Nephron (organoid): Measurements from ENCODE around the gene WNK2.

Experiments used
- H3K27ac Mint-ChIP-seq, 3 experiments: 2 replicates each; pipeline ENCODE4 v1.8.0; 2020; ENCODE audit warnings: mixed read lengths in 3 of 3, mild to moderate bottlenecking in 2 of 3, moderate library complexity in 1 of 3
- H3K27me3 Mint-ChIP-seq: 2 replicates; pipeline ENCODE4 v1.8.0; 2021; ENCODE audit warnings: low read depth, mild to moderate bottlenecking, moderate library complexity, mixed read lengths
- H3K36me3 Mint-ChIP-seq: 2 replicates; pipeline ENCODE4 v1.8.0; 2020; ENCODE audit warnings: low read depth, mixed read lengths
- H3K4me1 Mint-ChIP-seq: 2 replicates; pipeline ENCODE4 v1.8.0; 2020; ENCODE audit warnings: mixed read lengths
- H3K4me3 Mint-ChIP-seq, 3 experiments: 2 replicates each; pipeline ENCODE4 v1.8.0; 2020; ENCODE audit warnings: mild to moderate bottlenecking in 3 of 3, mixed read lengths in 3 of 3, moderate library complexity in 2 of 3
- H3K9me3 Mint-ChIP-seq: 2 replicates; pipeline ENCODE4 v1.8.0; 2020; ENCODE audit warnings: mixed read lengths
- CTCF ChIP-seq, 3 experiments: fragments of 200-600 bp; sonication (generic); IDR thresholded peaks; one replicate each; pipeline ENCODE4 v1.5.0; 2021; ENCODE audit warnings: antibody characterized with exemption in 3 of 3; ENCODE audit not compliant: unreplicated experiment in 3 of 3

Gene WNK2

GRCh38 chr9:93218671-93219420 lies 34.9 kb downstream of the WNK2 start:
- H3K27me3 Mint-ChIP-seq, result no peaks in the 10 kb centered on the region
- no peak overlapping the region for H3K4me3 Mint-ChIP-seq
- H3K4me1 Mint-ChIP-seq, result peaks cover 16% of the 10 kb centered on the region
- H3K27ac Mint-ChIP-seq, result no peak overlapping the region
- no peak for TF ChIP-seq CTCF (IDR thresholded peaks at IDR 0.05; ENCODE audit: unreplicated experiment in 3 of 3)
- peaks cover 13% of the 10 kb centered on the region for H3K9me3 Mint-ChIP-seq
- peaks cover 8% of the 10 kb centered on the region for H3K36me3 Mint-ChIP-seq

GRCh38 chr9:93219692-93220091 lies 35.8 kb downstream of the WNK2 start:
- no peak overlapping the region for H3K4me3 Mint-ChIP-seq
- no peaks in the 10 kb centered on the region for H3K27me3 Mint-ChIP-seq
- peaks cover 20% of the 10 kb centered on the region for H3K4me1 Mint-ChIP-seq

GRCh38 chr9:93220627-93221026 lies 36.7 kb downstream of the WNK2 start:
- no peak overlapping the region for H3K4me3 Mint-ChIP-seq
- H3K27me3 Mint-ChIP-seq, result no peaks in the 10 kb centered on the region
- H3K9me3 Mint-ChIP-seq, result peaks cover 5% of the 10 kb centered on the region
- H3K36me3 Mint-ChIP-seq, result peaks cover 3% of the 10 kb centered on the region
- H3K27ac Mint-ChIP-seq, result no peak overlapping the region
- peaks cover 25% of the 10 kb centered on the region for H3K4me1 Mint-ChIP-seq
- no peak for TF ChIP-seq CTCF (IDR thresholded peaks at IDR 0.05; ENCODE audit: unreplicated experiment in 3 of 3)

More at GRCh38 chr9:93219692-93220091, 35.8 kb downstream of the WNK2 start:
- no peak for TF ChIP-seq CTCF (IDR thresholded peaks at IDR 0.05; ENCODE audit: unreplicated experiment in 3 of 3)
- Mint-ChIP-seq H3K27ac (no peak overlapping the region), H3K36me3 (peaks cover 8% of the 10 kb centered on the region), H3K9me3 (peaks cover 11% of the 10 kb centered on the region)

- H3K9me3 Mint-ChIP-seq, result peaks cover 1% of the 10 kb centered on the region
- no peak for TF ChIP-seq CTCF (IDR thresholded peaks at IDR 0.05; ENCODE audit: unreplicated experiment in 3 of 3)
- no peaks in the 10 kb centered on the region for H3K36me3 Mint-ChIP-seq
- H3K27me3 Mint-ChIP-seq, result no peaks in the 10 kb centered on the region
- peak overlapping the region in 1 of 3 experiments; percentile 53 for H3K27ac Mint-ChIP-seq
- H3K4me3 Mint-ChIP-seq, result no peak overlapping the region
- H3K4me1 Mint-ChIP-seq, result peaks cover 26% of the 10 kb centered on the region
Measured at GRCh38 chr9:93221044-93221443, 37.1 kb downstream of the WNK2 start.

- Mint-ChIP-seq H3K4me1 (peaks cover 31% of the 10 kb centered on the region), H3K27ac (peak overlapping the region; percentile 52 to 85 (median 83)), H3K27me3 (no peaks in the 10 kb centered on the region), H3K9me3 (no peaks in the 10 kb centered on the region), H3K36me3 (no peaks in the 10 kb centered on the region), H3K4me3 (no peak overlapping the region)
- TF ChIP-seq CTCF (IDR thresholded peaks at IDR 0.05; ENCODE audit: unreplicated experiment in 3 of 3), result no peak
Measured at GRCh38 chr9:93222890-93223259, 38.9 kb downstream of the WNK2 start.
